HCT116 (cell line): Measurements from ENCODE around the gene TMSB4X.

ENCODE experiments used
- EZH2 ChIP-seq: fragments of 200-600 bp; sonication (generic); IDR thresholded peaks from 2 replicates; pipeline ENCODE4 v1.6.1; 2017; ENCODE audit warnings: antibody characterized with exemption, mixed run types
- POLR2A ChIP-seq: IDR thresholded peaks from 2 replicates; pipeline ENCODE4 v1.7.0; 2011; ENCODE audit warnings: borderline replicate concordance; ENCODE audit not compliant: insufficient read depth, insufficient read length; ENCODE audit errors: extremely low read depth
- TF ChIP-seq, protein P1 (sequence below), 3 experiments: fragments of 200-600 bp in 1 of 3; sonication (generic) in 1 of 3; IDR thresholded peaks in 2 of 3; conservative IDR thresholded peaks in 1 of 3; 2 replicates each; pipeline ENCODE4 v1.5.1; 2012 to 2017; ENCODE audit warnings: low read depth in 2 of 3, low read length in 2 of 3, antibody characterized with exemption in 1 of 3, borderline replicate concordance in 1 of 3, control low read depth in 1 of 3, mild to moderate bottlenecking in 1 of 3, mixed read lengths in 1 of 3, mixed run types in 1 of 3, moderate library complexity in 1 of 3; ENCODE audit not compliant: insufficient read depth in 1 of 3

- TF ChIP-seq, protein P1, sequence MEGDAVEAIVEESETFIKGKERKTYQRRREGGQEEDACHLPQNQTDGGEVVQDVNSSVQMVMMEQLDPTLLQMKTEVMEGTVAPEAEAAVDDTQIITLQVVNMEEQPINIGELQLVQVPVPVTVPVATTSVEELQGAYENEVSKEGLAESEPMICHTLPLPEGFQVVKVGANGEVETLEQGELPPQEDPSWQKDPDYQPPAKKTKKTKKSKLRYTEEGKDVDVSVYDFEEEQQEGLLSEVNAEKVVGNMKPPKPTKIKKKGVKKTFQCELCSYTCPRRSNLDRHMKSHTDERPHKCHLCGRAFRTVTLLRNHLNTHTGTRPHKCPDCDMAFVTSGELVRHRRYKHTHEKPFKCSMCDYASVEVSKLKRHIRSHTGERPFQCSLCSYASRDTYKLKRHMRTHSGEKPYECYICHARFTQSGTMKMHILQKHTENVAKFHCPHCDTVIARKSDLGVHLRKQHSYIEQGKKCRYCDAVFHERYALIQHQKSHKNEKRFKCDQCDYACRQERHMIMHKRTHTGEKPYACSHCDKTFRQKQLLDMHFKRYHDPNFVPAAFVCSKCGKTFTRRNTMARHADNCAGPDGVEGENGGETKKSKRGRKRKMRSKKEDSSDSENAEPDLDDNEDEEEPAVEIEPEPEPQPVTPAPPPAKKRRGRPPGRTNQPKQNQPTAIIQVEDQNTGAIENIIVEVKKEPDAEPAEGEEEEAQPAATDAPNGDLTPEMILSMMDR (IDR thresholded peaks at IDR 0.05 in 2 of 3, conservative IDR thresholded peaks at IDR 0.05 in 1 of 3; ENCODE audit: borderline replicate concordance in 1 of 3, insufficient read depth in 1 of 3, low read depth in 2 of 3, low read length in 2 of 3), result no peak
- no peak for TF ChIP-seq POLR2A
- no peak for TF ChIP-seq EZH2
Measured at GRCh38 chrX:13005661-13006473, 31.0 kb downstream of the TMSB4X start.
